NCI-H2081 treated with DMSO at 0.1 percent for 48 hours (cell line): ENCODE measurements around the gene PXDN.

Source experiments
- DNase-seq: peaks from one replicate; lab custom pipeline; 2025; lab: John Stamatoyannopoulos, UW

PXDN gene

DNA sequence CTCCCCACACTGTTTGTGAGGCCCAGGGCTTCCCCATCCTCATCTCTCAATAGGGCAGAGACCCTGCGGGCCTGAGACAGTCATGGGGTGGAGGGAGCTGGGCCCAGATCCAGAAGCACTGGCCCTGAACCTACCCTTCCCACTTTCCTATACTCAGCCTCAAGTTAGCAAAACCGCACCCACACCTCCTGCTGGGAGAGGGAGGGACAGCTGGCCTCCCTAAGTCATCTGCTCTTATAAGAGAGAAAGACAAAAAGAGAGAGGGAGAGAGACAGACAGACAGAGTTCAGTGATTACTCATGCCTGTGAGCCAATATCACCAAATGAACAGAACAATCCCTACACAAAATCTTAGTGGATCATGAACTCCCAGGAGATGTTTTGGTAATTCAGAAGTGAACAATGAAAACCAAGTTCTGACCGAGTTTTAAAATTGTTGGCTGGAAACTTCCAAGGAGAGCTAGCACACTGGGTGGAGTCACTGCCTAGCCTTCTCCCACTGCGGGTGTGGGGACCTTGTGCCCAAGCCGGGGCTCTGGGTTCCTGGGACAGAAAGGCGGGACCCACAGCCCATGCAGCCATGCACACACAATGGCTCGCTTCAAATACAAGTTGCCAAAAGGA is 130.5 kb downstream of the PXDN start:
- no peak for DNase-seq

DNA sequence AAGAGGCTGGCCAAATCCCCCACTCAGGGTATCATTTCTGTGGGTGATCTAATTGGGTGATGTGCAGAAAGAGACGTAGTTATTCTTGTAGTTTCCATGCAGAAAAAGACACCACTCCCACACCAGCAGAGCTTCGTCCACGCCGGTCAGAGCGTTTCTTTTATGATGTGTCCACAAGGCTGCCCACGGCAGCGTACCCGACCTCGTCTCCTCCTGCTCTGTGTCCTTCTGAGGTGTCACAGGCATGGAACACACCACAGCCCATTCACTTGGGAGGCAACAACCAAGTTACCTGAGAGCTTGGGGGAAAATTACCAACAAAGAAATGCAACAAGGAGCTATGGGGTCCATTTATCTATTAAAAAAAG is 131.3 kb downstream of the PXDN start:
- DNase-seq, result no peak

DNA sequence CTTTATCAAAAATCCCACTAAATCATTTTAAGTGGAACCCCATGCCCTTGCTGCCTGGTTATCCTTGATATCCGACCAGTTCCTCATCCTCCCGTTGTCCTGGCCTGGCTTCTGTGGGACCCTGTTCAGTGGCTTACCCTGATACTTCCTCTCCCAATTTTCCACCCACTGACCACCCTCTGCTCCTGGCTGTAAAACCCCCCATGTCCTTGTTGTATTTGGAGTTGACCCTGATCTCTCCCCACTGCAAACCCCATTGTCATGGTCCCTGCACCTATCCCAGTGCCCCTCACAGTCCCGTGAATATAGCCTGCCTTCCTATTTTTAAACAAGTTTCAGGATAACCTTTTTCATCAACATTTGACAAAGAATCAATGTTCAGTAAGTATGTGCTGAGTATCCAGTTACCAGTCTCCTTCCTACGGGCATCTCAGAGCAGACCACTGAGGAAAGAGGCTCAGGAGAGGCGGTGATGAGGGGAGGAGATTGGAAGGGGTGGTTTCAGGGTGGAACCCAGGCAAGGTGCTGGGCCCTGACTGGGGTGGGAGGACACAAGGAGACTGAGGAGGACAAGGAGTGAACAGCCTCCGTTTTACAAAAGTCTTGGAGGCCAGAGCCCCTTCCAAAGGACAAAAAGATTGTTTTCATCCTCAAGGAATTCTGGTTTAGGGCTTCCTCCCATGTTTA is 131.8 kb downstream of the PXDN start:
- DNase-seq, result no peak

DNA sequence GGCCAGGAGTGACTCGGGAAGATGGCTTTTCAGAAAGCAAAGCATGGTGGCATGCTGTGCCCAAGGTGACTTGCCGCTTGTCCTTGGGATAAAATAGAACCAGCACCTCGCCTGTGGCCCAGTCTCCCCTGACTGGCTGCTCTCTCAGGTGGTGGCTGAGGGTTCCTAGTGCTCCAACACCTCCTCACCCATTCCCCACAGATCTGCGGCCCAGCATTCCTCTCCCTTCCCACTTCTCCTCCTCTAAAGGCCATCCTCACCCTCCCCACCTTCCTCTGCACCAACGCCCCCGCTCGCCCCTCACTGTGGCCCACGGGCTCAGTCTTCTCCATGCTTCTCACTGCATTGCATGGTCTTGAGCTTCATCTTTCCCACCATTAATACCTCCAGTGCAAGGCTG is 132.4 kb downstream of the PXDN start:
- no peak for DNase-seq

GRCh38 chr2:1610096-1610485 is 134.2 kb downstream of the PXDN start:
- DNase-seq, result no peak

GRCh38 chr2:1609485-1610095 is 134.7 kb downstream of the PXDN start:
- no peak for DNase-seq

GRCh38 chr2:1609040-1609439 is 135.3 kb downstream of the PXDN start:
- DNase-seq, result no peak

DNA sequence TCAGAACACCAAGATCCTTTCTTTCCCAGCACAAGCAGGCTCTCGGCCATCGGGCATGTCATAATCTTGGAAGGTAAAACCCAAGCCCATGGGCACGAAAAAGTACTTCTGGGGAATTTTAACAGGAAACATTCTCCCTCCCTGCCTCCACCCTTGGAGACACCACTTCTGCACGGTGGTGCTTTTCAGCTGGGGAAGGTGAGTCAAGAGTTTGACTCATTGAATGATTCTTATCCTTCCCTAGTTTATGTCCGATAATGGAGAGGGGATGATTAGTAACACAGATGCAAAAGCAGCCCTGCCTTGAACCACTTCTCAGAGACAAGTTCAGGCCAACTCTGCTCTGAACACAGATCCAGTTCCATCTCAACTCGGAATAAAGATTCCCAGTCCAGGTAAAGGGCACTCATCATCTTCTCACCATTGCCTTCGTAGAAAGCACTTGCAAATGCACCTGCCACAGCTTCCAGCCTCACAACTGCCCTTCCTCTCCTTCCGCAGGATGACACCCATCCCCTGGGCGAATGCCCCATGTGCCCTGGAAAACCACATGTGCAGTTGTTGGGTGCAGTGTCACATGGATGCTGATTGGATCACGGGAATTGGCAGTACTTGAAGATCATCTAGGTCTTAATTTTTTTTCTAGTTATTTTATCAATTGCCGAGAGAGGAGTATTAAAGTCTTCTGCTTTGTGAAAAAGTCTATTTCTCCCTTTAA is 136.2 kb downstream of the PXDN start:
- no peak for DNase-seq

DNA sequence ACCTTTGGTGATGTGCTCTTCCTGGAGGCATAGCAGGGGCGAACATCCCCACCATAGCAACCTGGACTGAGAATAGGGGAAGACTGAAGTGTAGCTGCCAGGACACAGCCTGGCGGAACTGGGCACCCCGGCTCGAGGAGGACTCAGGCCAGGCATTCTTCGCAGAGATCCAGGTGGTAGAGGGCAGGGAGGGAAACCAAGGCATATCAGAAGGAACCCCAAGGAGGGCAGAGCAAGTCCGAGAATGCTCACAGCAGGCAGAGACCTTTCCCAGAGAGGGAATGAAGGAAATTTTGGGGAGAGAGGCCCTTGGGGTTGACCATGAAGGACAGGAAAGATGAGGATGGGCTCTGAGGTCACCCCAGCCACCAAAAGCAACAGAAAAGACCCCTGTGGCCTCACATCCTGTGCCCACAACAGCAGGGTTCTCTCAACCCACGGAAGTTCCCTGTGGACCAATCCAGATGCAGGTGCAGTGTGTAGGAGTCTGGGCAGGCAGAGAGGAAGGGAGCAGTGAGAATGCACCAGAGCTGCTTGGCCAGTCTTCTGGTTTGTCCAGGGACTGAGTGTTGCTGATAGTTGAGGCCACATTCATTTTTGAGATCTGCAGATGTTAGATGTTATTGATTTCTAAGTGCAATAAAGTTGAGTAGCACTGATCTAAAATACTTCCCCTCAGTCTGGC is 136.9 kb downstream of the PXDN start:
- no peak for DNase-seq

GRCh38 chr2:1606421-1607235 is 137.7 kb downstream of the PXDN start:
- DNase-seq, result no peak

- DNase-seq, result no peak
Observed at GRCh38 chr2:1606046-1606400, 138.3 kb downstream of the PXDN start.

DNA sequence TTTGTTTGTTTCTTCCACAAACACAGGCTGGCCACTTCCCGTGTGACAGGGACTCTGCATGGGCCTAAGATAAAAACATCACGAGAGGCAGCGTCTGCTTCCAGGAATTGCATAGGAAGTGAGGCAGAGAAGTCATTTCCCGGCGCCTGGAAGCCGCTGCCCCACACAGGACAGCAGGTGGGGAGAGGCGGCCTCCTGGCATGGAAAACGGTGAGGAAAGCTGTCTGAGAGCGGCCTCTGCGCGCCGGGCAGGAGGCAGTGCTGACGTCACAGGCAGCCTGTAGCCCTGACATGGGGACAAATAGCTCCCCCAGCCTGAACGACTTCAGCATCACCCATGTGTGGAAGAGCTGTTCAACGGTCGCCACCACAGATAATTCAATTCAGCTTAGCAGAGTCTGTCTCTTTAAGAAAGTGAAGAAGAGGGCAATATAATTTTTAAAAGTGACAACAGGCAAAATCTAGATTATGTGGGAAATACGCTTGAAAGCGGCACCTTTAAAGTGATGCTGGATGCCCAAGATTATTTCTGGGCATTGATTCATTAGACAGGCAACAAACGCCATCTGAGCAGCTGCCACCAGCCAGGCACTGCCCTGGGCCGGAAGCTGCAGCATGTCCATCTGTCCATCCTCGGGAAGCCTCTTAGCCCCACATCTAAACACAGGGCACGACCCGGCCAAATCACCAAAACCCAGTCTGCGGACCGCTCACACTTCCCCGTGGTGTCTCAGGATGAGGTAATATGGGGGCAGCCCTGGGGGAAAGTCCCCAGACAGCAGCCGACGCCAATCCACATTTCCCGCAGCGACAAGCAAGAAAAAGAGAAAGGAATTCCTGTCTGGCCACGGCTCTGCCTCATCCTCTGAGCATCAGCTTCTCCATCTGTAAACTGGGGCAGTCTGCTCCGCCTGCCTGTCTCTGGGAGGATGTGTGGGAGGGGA is 138.9 kb downstream of the PXDN start:
- no peak for DNase-seq

GRCh38 chr2:1603521-1603920 is 140.8 kb downstream of the PXDN start:
- no peak for DNase-seq

GRCh38 chr2:1603059-1603458 is 141.3 kb downstream of the PXDN start:
- DNase-seq, result no peak

DNA sequence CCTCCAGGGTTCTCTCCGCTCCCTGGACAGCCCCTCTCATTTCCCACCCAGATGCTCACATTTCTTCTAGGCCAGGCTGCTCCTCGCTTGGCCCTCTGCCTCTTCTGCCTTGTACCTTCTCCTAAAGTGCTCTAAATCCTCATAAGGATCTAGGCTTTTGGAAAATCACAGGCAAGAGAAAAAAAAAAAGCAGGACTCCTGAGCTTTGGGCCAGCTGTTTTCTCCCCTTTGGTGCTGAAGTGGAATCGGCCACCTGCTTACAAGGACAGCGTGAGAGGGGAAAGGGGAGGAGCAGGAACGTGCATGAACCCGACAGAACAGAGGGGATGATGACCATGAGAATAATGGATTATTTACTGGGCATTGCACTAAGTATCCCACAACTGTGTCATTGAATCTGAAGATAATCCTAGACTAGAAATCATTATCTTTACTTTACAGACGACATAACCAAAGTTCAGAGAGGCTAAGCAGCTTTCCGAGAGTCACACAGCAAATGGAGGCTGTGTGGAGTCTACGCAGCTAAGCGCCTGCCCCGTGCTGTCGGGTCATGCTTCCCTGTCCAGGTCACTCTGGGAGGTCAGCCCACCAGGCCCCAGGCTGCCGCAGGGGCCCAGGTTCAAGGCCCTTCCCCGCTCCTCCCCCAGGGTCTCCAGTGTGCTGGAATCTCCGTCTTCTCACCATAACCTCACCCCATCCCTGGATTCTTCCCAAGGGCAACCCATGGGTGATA is 141.9 kb downstream of the PXDN start:
- no peak for DNase-seq

DNA sequence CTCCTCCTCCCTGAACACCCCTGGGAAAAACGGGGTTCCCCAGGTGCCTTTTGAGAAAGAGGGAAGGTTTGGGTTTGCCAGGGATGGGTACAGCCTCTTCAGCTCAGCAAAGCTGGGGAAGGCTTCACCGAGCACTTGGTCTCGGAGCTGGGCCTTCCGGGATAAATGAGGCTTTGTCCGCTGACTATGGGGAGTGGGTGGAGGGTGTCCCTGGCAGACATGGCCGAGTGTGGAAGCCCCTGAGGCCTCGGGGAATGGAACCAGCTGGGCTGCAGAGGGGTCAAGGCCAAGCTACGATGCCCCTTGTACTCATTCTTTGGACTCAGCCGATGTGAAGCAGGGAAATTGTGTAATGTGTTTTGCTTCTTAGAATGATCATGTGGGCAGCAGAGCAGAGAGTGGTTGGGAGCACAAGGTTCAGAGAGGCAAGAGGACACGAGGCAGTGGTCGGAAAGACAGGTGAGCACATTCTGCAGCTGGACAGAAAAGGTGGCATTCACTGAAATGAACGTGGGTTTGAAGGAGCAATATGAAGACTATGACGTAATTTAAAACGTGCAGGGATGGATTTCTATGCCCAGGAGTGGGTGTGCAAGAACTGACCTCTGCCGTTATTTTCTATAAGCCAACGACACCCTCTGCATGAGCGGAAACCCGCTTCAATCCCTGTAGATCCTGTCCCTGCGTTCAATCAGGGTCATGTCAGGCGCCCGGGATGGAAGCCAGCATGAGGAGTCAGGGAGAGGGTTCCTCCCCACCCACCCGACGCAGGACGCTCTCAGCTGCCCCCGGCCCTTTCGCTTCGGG is 142.6 kb downstream of the PXDN start:
- no peak for DNase-seq

DNA sequence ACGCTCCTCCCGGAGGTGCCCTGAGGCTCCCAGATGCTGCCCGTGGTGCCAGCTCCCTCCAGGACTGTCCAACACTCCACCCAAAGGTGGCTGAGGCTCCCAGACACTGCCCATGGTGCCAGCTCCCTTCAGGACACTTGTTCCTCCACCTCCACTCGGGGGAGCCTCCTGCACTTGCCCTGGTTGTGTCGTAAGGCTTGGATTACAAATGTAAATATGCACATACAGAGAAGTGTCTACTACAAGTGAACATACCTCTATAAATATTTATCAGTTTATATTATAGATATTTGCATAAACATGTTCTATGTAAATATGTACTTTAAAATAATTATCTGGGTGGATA is 143.3 kb downstream of the PXDN start:
- DNase-seq, result no peak

DNA sequence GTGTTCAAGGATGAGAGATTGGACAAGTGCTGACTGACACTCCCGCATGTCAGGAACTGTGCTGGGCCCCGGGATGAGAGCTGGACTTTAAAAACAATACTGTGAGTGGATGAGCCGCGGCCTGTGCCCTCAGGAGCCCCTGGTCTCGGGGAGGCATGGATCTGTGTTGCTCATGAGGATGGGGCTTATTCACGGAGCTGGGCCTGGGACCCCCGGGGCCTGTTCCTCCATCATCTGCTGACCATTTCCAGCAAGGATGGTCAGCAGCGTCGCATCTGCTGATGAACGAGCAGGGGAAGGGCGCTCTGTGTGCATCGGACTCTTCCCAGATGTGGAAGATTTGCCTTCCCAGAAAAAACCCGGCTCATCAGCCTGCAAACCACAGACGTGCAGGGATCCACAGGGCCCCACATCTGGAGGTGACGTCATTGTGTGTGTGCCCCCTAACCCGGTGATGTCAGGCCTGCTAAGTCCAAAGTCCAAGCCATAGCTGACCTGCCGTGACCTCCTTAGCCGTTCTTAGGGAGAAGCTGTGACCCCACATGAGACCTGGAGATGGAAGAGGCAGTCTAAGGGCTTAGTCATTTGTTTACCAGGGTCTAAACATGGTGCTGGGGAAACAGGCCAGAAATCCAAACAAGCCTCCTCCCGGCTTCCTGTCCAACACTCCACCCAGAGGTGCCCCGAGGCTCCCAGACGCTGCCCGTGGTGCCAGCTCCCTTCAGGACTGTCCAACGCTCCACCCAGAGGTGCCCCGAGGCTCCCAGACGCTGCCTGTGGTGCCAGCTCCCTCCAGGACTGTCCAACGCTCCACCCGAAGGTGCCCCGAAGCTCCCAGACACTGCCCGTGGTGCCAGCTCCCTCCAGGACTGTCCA is 143.9 kb downstream of the PXDN start:
- DNase-seq, result no peak
